GM19239 (cell line): Measurements from ENCODE around the gene SVIP.

Experiments
- DNase-seq: peaks from one replicate; pipeline ENCODE4 v3.0.0; 2011; ENCODE audit warnings: low spot score; ENCODE audit not compliant: insufficient read length
- FAIRE-seq: peaks from 2 replicates; lab custom pipeline; 2011; peaks lifted over from hg19 to GRCh38; lab: Jason Lieb, UNC

The SVIP gene, protein sequence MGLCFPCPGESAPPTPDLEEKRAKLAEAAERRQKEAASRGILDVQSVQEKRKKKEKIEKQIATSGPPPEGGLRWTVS

GRCh38 chr11:22829231-22830081 is at the start of gene SVIP:
Gene SVIP, minus strand, starts transcription at chr11:22829801. Its CDS starts 53 bp downstream, at chr11:22829748.
- DNase-seq: peak; percentile 66
- FAIRE-seq: peak; percentile 96

GRCh38 chr11:22878604-22879003 is 49.0 kb upstream of the SVIP start:
- no peak for DNase-seq
- no peak for FAIRE-seq

GRCh38 chr11:22878039-22878438 is 48.4 kb upstream of the SVIP start:
- no peak for DNase-seq

GRCh38 chr11:22875869-22876473 is 46.4 kb upstream of the SVIP start:
- DNase-seq (peak; percentile 35), FAIRE-seq (peak; percentile 95)

More at GRCh38 chr11:22878039-22878438, 48.4 kb upstream of the SVIP start:
- FAIRE-seq: no peak

GRCh38 chr11:22869325-22869724 is 39.7 kb upstream of the SVIP start:
- DNase-seq (no peak), FAIRE-seq (no peak)

DNA sequence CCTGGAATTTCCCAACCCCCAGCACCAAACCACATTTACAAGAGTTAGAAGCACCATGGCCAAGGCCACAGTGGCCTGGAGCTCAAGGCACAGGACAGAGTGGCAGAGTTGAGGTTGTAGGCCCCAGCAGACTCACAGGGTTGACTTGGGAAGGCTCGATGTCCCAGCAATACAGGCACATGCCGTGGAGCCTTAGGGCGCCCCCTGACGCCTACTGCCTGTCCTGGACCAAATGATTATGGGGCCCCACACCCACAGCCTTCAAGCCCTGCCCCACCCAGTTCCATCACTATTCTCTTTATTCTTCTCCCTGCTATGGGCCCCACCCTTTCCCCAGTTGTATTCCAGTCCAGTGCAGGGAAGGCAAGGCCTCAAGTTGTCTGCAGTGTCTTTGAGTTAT is 30.6 kb upstream of the SVIP start, which contains the start of gene CCDC179:
TSS of gene CCDC179 (minus strand) at position 234 of the 400 bp plus-strand sequence. CDS start at position 181, 53 bp downstream.
- DNase-seq (no peak), FAIRE-seq (no peak)

DNA sequence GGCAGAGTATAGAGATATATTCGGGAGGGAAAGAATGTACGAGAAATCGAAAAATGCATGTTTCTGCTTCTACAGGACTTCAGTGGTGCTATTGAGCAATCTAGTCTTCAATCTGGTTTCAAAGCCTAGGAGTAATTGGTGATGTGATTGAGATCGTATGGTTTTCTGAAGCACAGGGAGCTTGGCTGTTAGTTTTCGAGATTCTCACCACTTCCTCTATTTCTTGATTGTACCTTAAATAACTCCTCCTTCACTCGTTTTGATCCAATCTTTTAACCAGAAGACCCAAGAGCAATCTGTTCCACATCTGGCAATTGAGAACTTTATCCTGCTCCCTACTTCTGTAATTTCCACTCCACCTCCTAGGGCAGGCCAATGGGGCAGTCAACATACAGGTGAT is 30.2 kb upstream of the SVIP start:
- FAIRE-seq (no peak), DNase-seq (no peak)

DNA sequence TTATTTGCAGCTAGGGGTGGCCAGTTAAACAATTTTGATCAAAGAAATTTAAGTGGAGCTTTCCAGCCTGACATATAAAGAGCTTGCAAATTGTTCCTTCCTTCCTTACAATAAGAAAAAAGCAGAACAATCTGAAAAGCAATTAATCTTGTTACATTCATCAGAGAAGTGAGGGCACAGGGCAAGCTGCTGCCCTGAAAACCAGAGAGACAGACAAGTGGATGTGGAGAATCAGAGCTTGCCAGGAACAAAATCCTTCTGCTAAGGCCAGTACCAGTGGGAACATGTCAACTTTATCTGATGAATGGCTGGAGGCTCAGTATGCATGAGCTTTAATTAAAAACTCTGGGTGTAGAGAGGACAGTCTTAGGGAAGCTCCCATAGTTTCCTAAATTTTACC is 21.9 kb upstream of the SVIP start:
- DNase-seq (no peak), FAIRE-seq (no peak)

GRCh38 chr11:22846726-22847125 is 17.1 kb upstream of the SVIP start:
- DNase-seq (no peak), FAIRE-seq (no peak)

DNA sequence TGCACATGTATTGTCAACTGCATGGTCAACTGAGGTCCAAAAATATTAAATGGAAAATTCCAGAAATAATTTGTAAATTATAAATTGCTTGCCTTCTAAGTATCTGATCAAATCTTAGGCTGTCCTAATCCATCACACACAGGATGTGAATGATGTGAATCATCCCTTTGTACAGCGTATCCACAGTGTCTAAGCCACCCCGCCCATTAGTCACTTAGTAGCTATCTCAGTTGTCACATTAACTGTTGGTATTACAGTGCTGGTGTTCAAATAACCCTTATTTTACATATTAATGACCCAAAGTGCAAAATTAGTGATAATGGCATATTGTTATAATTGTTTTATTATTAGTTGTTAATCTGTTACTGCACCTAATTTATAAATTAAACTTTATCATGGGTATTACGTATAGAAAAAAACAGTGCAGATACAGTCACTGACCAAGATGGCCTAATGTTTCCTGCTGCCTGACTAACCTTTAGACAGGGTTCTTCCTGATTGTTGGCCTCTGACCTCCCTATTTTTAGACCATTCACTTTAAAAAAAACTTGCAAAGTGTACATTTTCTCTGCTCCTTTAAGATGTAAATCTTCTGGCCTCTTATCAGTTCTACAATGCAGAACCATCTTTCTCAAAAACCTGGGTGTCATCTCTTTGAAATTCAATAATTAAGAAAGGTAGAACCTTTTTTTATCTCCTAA is 2.9 kb upstream of the SVIP start:
- FAIRE-seq (no peak), DNase-seq (no peak)

DNA sequence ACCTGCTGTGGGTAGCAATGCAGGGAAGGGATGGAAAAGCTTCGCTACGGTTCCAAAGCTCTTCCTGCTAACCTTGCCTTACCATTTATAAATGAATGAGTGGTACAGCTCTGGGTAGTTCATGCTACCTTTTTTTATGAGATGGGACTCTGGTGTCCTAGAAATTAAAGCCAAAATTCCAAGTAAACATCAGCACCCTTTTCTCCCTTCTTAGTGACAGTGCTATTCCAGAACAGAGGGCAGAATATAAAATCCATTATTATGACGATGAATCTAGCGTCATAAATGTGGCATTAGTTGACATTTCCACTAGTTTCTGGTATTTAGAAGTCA is 447 bp upstream of the SVIP start:
- FAIRE-seq: no peak
- no peak for DNase-seq

GRCh38 chr11:22828373-22828772 is 1.2 kb downstream of the SVIP start:
- FAIRE-seq (no peak), DNase-seq (no peak)

- FAIRE-seq (no peak), DNase-seq (no peak)
Observed at GRCh38 chr11:22822203-22822602, 7.4 kb downstream of the SVIP start.

GRCh38 chr11:22809893-22810292 is 19.7 kb downstream of the SVIP start:
- FAIRE-seq: no peak

GRCh38 chr11:22808571-22809197 is 20.9 kb downstream of the SVIP start:
- DNase-seq (no peak), FAIRE-seq (peak; percentile 68)

More at GRCh38 chr11:22809893-22810292, 19.7 kb downstream of the SVIP start:
- no peak for DNase-seq

- DNase-seq (peak; percentile 6), FAIRE-seq (peak; percentile 89)
Observed at GRCh38 chr11:22807855-22808570, 21.6 kb downstream of the SVIP start.

DNA sequence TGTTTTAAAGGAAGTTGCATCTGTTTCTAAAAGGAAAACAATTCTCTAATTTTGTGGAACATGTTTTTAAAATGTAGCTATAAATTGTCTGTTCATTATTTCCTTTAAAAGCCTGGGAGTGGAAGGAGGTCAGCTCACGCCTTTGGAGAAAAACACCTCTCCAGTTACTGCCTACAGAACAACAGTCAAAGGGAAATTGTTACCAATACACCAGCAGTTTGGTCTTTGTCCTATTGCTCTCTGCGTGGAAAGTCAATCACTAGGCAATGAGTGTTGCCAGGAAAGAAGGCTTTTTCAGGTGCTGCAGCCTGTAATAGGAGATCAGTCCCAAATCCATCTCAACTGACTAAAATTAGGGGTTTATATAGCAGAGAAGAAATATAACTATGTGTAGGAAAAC is 22.2 kb downstream of the SVIP start:
- no peak for FAIRE-seq
- DNase-seq: no peak

DNA sequence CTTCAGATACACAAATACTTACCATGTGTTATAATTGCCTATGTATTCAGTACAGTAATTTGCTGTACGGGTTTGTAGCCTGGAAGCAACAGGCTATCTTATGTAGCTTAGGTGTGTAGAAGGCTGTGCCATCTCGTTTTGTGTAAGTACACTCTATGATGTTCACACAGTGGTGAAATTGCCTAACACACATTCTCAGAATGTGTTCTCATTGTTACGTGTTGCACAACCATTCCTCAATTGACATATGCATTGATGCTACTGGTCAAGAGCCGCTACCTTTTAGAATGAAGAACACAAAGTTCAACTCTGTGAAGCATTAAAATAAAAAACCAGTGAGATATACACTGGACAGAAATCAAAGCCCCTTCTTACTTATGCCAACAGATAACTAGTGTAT is 26.7 kb downstream of the SVIP start:
- FAIRE-seq (no peak), DNase-seq (no peak)

GRCh38 chr11:22800482-22800881 is 29.1 kb downstream of the SVIP start:
- FAIRE-seq (no peak), DNase-seq (no peak)

GRCh38 chr11:22798901-22799300 is 30.7 kb downstream of the SVIP start:
- FAIRE-seq: no peak
- DNase-seq: no peak
